GM18526 (cell line): ENCODE data around the gene ENPP7.

Experiments used
- POLR2A ChIP-seq: IDR thresholded peaks from 3 replicates; pipeline ENCODE4 v1.6.1; 2011; ENCODE audit not compliant: insufficient read length; ENCODE audit errors: extremely low read depth

Gene ENPP7

DNA sequence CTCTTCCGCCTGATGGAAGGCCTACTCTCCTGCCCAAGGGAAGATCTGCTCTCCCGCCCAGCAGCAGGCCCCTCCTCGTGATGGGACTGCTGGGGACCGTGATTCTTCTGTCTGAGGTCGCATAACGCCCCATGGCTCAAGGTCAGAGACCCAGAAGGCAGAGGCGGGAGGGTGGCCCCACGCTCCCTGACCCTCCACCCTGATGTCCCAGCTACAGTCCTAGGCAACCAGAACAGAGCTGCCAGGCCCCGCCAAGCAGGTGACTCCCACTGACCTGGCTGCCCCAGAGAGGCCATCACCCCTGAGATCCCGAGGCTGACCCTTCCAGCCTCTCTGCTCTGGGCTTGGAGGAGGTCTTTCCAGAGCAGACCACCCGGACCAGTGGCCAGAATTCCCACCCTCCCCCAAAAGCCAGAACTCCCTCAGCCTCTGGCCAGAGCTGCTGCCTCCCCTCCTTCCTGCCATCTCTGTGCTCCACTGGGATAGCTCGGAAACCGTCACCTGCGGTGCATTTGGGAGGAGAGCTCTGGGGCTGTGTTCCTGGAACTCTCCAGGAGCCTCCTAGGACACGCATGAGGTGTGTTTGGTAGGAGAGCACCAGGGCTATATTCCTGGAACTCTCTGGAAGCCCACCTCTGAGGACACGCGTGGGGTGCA is 7.3 kb downstream of the ENPP7 start:
- TF ChIP-seq POLR2A: no peak

DNA sequence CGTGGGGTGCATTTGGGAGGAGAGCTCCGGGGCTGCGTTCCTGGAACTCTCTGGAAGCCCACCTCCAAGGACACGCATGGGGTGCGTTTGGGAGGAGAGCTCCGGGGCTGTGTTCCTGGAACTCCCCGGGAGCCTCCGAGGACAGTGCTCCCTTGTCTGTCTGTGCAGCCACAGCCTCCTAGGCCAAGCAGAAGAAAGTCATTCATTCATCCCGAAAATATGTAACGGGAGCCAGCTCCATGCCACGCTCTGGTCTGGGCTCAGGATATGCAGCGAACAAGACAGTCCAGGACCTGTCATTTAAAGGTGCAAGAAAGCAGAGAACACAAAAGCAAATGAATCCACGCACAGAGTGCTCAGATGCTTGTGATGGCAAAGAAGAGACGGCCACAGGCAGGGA is 7.9 kb downstream of the ENPP7 start:
- no peak for TF ChIP-seq POLR2A

DNA sequence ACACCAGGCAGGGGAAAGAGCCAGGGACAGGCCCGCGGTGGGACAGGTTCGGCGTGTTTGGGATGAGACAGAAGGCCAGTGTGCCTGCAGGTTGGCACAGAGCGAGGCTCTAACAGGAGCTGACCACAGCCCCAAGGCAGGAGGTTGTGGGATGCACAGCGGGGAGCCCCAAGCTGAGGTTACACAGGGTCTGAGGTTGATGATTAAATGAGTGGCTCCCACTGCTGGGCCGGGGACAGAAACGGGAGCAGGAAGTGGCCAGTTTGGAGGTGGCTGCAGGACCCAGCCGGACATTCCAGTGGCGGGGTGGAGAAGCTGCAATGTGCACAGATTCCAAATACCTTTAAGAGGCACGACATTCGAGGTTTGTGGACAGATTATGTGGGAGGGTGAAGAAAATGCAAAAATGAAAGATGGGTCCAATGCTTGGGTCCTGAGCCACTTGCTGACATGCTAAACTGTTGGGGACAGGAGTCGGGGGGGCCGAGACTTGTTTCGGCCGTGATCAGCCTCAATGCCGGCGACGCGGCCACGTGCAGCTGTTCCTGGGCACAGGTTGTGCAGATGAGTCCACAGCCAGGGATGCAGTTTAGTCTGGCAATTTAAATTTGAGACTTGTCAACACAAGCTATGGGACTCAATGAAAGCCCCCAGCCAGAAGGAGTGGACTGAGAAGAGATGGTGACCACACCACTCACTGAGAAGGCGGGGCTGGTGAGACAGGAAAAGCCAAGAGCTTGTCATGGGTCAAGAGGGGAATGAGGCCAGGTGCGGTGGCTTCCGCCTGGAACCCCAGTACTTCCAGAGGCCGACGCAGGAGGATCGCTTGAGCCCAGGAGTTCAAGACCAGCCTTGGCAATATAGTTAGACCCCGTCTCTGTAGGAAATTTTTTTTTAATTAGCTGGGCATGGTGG is 8.7 kb downstream of the ENPP7 start:
- TF ChIP-seq POLR2A: no peak

DNA sequence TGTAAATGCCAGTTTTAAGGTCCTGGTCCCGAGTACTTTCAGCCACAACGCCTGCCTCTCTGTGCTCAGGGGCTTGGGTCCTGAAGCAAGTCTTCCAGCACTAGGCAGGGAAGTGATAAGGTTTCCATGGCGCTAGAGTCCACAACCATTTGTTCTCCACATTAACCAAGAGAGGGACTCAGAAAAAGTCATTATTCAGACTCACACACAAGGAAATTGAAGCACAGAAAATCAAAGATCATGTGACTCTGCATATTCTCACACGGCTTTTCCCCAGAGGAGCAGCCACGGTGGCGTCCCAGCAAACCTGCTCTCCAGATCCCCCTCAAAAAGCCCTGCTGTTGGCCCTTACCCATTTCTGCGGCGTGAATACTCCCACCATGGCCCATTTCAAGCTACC is 9.7 kb downstream of the ENPP7 start:
- no peak for TF ChIP-seq POLR2A

DNA sequence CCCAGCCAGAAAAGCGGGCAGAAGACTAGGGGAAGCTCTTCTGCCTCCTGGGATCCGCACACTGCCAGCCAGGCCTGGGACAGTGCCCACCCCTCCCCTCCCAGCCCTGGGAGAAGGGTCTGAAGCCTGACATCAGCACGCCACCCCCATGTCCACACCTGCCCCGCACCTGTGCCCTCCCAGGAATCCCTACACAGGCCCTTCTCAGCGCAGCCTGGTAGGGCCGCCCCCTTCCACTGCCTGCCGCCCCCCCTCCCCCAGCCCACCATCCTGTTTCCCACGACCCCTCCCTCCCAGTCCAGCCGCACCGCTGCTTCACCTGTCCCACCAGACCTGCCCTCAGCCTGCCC is 10.6 kb downstream of the ENPP7 start:
- TF ChIP-seq POLR2A: no peak

DNA sequence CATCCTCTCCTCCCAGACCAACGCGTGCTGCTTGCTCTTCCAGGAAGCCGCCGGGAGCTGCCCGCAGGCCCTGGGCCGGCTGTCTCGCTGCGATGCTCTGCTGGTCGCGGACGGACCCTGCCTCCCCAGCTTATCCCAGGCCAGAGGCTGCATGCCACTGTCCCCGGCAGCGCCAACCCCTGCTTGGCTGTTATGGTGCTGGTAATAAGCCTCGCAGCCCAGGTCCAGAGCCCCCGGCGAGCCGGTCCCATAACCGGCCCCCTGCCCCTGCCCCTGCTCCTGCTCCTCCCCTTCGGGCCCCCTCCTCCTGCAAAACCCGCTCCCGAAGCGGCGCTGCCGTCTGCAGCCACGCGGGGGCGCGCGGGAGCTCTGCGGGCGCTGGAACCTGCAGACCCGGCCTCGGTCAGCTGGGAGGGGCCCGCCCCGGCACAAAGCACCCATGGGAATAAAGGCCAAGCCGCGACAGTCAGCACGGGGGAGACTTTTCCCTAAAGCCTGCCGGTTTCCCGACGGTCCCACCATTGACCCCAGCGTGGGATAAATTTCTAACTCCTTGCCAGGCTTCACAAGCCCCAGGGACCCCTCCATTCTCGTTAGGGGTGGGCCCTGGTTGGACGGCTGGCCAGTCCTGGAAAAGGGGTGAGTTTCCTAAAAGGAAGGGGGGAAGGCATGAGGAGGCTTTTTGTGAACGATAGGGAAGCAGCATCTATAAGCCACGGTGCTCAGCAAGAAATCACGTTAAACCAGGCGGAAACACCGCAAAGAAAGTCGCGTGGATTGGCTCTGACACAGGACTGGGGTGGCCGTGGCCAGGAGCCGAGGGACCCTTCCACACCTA is 11.2 kb downstream of the ENPP7 start:
- no peak for TF ChIP-seq POLR2A

DNA sequence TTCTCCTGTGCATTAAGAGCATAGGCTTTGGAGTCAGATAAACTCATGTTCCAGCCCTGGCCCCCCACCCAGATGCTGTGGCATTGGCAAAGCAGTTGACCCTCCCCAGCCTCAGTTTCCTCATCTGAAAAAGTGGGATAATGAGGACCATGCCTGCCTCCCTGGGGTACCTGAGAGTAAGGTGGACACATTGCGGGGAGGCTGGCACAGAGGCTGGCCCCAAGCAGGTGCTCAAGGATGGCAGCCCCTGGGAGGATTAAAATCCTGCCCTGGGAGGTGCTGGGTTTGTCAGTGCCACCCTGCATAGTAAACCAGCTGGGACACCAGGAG is 11.8 kb downstream of the ENPP7 start:
- TF ChIP-seq POLR2A: no peak

DNA sequence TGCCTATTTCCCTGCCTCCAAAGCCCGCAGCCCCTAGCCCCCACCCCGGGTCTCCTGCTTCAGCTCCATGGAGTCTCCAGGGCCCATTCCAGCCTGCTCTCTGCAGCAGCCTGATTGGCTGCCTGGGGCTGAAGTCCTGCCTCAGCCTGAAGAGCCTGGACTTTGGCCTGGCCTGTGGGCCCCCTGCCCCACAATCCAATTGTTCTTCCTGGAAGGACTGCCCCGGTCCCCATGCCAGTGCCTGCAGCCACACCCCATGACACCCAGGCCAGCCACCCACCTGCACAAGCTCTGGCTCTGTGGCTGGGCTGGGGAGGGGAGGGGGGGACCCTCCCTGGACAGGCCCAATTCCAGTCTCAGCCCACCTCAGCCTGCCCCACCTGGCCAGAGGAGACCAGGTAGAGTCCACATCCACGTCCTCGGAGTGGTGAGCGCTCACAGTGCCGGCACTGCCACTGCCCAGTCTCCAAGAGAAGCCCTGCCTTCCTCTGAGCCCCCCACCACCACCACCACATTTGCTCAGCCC is 12.3 kb downstream of the ENPP7 start:
- no peak for TF ChIP-seq POLR2A

DNA sequence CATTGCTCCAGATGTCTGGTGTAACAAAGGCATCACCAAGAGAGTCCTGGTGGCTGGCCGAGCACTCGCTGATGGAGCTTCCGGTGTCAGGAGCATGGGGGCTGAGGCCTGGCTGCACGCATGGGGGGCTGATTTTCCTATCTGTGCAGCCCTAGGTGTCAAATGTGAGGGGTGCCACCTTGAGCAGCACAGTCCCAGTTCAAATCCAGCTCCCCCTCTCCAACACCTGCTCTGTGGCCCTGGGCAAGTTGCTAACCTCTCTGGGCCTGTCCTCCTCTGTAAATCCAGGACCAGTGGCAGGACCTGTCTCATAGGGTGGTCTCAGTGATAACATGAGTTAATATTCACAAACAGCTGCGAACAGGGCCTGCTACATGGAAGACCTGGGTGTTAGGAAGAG is 12.9 kb downstream of the ENPP7 start:
- TF ChIP-seq POLR2A: no peak

DNA sequence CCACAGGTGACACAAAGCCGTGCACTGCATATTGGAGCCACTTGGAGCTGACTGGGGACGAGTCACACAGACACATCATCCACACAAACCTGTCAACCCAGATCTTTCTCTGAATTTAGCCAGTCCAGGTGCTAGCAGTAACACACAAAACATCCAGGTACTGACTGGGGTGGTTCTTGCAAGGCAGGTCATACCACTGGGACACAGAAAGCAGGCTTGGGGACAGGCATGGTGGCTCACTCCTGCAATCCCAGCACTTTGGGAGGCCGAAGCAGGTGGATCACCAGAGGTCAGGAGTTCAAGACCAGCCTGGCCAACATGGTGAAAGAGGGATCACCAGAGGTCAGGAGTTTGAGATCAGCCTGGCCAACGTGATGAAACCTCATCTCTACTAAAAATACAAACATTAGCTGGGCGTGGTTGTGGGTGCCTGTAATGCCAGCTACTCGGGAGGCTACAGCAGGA is 14.9 kb downstream of the ENPP7 start:
- no peak for TF ChIP-seq POLR2A

DNA sequence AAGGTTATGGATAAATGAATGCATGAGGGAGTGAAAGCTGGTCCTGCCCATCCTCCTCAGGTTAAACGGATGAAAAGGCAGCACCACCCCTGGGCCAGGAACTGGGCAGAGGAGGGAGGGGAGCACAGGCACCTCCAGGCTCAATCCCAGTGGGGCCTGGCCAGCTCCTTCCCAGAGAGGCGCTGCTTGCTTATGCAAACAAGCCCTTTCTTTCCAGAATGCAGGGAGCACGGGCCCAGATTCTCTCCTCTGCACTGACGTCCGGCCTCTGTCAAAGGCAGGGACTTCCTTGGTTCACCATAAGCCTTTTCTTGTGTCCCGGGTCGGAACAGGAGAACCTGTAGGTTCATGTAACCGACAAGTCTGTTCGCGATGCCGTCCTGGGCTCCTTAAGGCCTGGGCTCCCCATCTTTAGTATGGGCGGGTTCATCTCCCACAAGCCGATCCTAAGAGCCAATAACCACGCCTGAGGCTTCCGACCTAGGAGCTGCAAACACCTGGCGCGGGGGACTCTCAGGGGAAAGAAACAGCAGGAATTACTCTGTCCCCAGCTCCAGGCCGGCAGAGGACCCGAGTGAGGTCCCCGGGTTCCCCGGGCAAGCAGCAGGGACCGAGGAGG is 16.3 kb downstream of the ENPP7 start:
- no peak for TF ChIP-seq POLR2A

DNA sequence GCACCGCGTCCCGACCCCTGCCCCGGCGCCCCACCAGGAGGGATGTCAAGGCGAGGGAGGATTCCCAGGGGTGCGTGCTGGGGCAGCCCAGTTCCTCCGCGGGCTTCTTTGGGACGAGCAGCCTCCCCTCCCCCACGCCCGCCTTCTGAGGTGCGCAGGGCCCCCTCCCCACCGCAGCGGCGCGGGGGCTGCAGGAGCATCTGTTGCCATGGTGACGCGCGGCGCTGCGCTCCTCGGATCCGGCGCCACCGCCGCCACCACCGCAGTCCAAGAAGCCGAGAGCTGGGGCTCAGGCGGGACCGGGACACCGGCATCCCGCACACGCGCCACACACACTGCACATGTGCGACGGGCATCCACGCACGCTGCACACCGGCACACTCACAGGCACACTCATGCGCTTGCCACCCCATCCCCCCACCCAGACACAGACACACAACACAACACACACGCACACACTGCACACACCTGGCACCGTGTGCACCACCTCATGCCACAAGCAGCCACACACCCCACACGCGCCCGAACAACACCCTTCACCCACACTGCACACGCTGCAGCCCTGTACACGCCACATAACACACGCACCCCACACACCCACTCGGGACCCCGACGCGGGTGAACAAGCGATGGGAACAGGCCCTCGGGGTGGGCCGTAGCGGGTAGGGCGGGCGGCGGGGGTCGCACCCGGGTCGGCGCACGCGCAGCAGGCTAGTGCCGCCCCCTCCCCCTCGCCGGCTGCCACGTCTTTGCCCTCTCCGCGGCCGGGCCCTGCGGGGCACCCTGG is 17.0 kb downstream of the ENPP7 start:
- no peak for TF ChIP-seq POLR2A

DNA sequence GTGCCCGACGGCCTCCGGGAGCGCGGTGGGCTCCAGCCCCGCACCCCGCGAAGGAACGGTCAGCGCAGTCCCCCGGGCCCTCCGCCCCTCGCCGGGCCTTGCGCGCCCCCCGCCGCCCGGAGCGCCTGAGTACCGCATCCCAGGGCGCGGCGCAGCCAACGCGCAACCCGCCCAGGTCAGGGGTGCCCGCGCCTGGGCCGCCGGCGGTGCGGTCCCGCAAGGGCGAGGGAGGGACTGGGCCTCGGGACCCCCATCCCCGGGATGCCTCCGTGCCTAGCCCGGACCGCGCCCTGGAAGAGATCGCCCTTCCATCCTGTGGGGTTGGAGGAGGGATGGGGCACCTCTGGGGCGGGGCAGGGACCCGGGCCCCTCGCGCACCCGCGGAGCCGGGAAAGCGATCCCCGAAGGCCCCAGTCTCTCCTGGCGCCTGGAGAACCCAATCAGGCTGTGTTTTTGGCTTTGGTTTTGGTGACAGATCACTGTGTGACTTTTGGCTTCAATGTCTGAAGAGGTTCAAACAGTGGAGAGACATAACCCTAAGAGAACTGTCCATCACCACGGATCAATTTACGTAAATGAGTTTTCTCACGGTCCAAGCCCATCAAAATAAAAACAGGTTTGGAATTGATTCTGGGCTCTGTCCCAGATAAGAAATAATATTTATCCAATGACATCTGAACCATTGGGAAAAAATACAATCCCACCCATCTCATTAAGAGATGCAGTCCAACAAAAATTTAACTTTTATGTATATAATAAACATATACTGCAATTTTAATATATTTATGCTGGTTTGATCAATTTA is 17.8 kb downstream of the ENPP7 start:
- no peak for TF ChIP-seq POLR2A
